ENCODE results near the gene RRP8.

The RRP8 gene

DNA sequence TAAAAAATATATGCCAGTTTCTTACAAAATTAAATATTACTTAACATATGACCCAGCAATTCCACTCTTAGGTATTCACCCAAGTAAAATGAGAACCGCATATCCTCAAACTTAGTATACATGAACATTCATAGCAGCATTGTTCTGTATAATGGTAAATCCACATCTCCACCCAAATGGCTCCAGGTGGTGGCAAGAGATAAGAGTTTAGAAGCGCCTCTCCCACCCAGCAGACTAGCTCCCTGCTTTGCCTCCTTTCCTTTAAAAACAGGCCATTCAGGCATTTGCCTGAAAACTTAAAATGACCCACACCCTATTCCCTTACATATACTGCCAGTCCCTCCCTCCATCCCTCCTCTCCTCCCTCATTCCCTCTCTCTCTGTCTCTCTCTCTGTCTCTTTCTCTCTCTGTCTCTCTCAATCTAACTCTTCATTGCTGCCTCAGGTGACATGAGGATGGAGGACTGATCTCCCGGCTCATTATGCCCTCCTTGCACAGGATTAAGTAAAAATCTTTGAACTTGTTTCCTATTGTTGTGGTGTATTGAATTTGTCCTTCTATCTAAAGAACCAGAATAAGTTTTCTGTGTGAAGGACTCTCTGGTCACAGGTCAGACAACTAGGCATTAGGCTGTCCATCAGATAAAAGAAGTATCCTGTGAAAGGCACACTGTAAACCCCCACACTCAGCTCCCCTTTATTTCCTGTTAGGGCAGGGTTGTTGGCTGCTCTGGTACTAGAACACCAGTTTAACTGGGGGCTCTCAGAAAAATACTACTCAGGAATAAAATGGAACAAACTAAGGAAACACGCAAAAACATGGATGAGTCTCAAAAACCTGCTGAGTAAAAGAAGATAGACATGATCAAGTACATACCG, 48.3 kb downstream of the RRP8 start:
- no peak for TF ChIP-seq CTCF (IDR thresholded peaks at IDR 0.05; ENCODE audit: insufficient read depth, low read depth, low read length, missing control alignments)
- no peak overlapping the region for H3K4me3 ChIP-seq (ENCODE audit: low read length)
- DNase-seq (ENCODE audit: low read depth) = no peak

DNA sequence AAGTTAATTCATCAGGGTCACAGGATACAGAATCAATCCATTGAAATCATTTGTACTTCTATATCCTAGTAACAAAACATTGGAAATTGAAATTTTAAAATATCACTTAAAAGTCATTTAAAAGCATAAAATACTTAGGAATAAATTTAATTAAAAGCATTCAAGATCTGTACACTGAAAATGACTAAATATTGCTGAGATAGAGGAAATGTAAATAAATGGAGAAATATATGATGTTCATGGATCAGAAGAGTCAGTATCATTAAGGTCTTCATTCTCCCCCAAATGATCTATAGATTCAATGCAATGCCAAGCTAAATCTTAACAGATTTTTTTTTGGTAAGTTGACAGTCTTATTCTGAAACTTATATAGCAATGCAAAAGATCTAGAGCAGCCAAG, 49.8 kb downstream of the RRP8 start:
- no peak for TF ChIP-seq CTCF (IDR thresholded peaks at IDR 0.05; ENCODE audit: insufficient read depth, low read depth, low read length, missing control alignments)
- no peak overlapping the region for H3K4me3 ChIP-seq (ENCODE audit: low read length)
- no peak for DNase-seq (ENCODE audit: low read depth)

- DNase-seq (ENCODE audit: low read depth) = no peak
- no peak overlapping the region for H3K4me3 ChIP-seq (ENCODE audit: low read length)
- TF ChIP-seq CTCF (IDR thresholded peaks at IDR 0.05; ENCODE audit: insufficient read depth, low read depth, low read length, missing control alignments) = no peak
These were observed 54.8 kb downstream of the RRP8 start for GRCh38 chr11:6548641-6549040.

DNA sequence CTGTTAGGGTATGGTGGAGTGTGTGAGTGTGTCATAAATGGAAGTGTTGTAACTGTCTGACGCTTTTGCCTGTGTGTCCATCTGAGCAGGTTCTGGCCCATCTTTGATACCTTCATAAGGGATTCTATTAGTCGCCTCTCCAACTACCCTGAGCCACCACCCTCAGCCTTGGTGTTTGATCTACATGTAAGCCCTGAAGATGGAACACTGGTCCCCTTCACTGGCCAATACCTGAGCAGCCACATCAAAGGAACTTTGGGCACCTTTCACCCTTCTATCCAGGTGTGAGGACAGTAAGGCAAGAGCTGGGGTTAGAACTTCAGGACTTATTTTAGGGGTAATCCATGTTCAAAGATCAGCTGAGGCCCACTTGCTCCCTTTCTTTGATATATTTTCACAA, 55.3 kb downstream of the RRP8 start:
- no peak for TF ChIP-seq CTCF (IDR thresholded peaks at IDR 0.05; ENCODE audit: insufficient read depth, low read depth, low read length, missing control alignments)
- H3K4me3 ChIP-seq (ENCODE audit: low read length) = no peak overlapping the region
- no peak for DNase-seq (ENCODE audit: low read depth)

- DNase-seq (ENCODE audit: low read depth) = no peak
- no peak overlapping the region for H3K4me3 ChIP-seq (ENCODE audit: low read length)
- TF ChIP-seq CTCF (IDR thresholded peaks at IDR 0.05; ENCODE audit: insufficient read depth, low read depth, low read length, missing control alignments) = no peak
These were observed 56.2 kb downstream of the RRP8 start for GRCh38 chr11:6547177-6547576.

- TF ChIP-seq CTCF (IDR thresholded peaks at IDR 0.05; ENCODE audit: insufficient read depth, low read depth, low read length, missing control alignments) = no peak
- DNase-seq (ENCODE audit: low read depth) = no peak
- H3K4me3 ChIP-seq (ENCODE audit: low read length) = no peak overlapping the region
These were observed 56.7 kb downstream of the RRP8 start for GRCh38 chr11:6546735-6547134.
